Measurements from ENCODE around the gene FMN2.

Gene FMN2

GRCh38 chr1:240198376-240198775 lies 106.7 kb downstream of the FMN2 start:
- DNase-seq (ENCODE audit: low read depth), result no peak

GRCh38 chr1:240199758-240200645 lies 108.3 kb downstream of the FMN2 start:
- no peak for DNase-seq (ENCODE audit: low read depth)

GRCh38 chr1:240201931-240202330 lies 110.2 kb downstream of the FMN2 start:
- no peak for DNase-seq (ENCODE audit: low read depth)

GRCh38 chr1:240207073-240207709 lies 115.5 kb downstream of the FMN2 start:
- no peak for DNase-seq (ENCODE audit: low read depth)

GRCh38 chr1:240210026-240210425 lies 118.3 kb downstream of the FMN2 start:
- DNase-seq (ENCODE audit: low read depth), result no peak

GRCh38 chr1:240212556-240212955 lies 120.9 kb downstream of the FMN2 start:
- no peak for DNase-seq (ENCODE audit: low read depth)

- DNase-seq (ENCODE audit: low read depth), result no peak
Observed at GRCh38 chr1:240217403-240217802, 125.7 kb downstream of the FMN2 start.

- DNase-seq (ENCODE audit: low read depth), result no peak
Observed at GRCh38 chr1:240219104-240219503, 127.4 kb downstream of the FMN2 start.

- no peak for DNase-seq (ENCODE audit: low read depth)
Observed at GRCh38 chr1:240226102-240226501, 134.4 kb downstream of the FMN2 start.

GRCh38 chr1:240230816-240231215 lies 139.1 kb downstream of the FMN2 start:
- DNase-seq (ENCODE audit: low read depth), result no peak

- no peak for DNase-seq (ENCODE audit: low read depth)
Observed at GRCh38 chr1:240232530-240232929, 140.8 kb downstream of the FMN2 start.

- DNase-seq (ENCODE audit: low read depth), result no peak
Observed at GRCh38 chr1:240234485-240235210, 143.0 kb downstream of the FMN2 start.

GRCh38 chr1:240235521-240236288 lies 144.0 kb downstream of the FMN2 start:
- no peak for DNase-seq (ENCODE audit: low read depth)

- no peak for DNase-seq (ENCODE audit: low read depth)
Observed at GRCh38 chr1:240237305-240237721, 145.6 kb downstream of the FMN2 start.

- no peak for DNase-seq (ENCODE audit: low read depth)
Observed at GRCh38 chr1:240239309-240239708, 147.6 kb downstream of the FMN2 start.

- DNase-seq (ENCODE audit: low read depth), result no peak
Observed at GRCh38 chr1:240241278-240241677, 149.6 kb downstream of the FMN2 start.

GRCh38 chr1:240242601-240243144 lies 151.0 kb downstream of the FMN2 start:
- no peak for DNase-seq (ENCODE audit: low read depth)

- no peak for DNase-seq (ENCODE audit: low read depth)
Observed at GRCh38 chr1:240244968-240245628, 153.4 kb downstream of the FMN2 start.

GRCh38 chr1:240245629-240246020 lies 153.9 kb downstream of the FMN2 start:
- no peak for DNase-seq (ENCODE audit: low read depth)

GRCh38 chr1:240247899-240248298 lies 156.2 kb downstream of the FMN2 start:
- DNase-seq (ENCODE audit: low read depth), result no peak

GRCh38 chr1:240254006-240254405 lies 162.3 kb downstream of the FMN2 start:
- no peak for DNase-seq (ENCODE audit: low read depth)

Measured in activated T-cell treated with anti-CD3 and anti-CD28 coated beads for 24 hours (primary cell).